NB4 (cell line): ENCODE measurements around the gene SPACA1.

ENCODE experiments used
- DNase-seq: peaks from one replicate; pipeline ENCODE4 v3.0.0; 2010; ENCODE audit warnings: low read depth
- H3K4me3 ChIP-seq: one replicate; pipeline ENCODE4 v1.5.1; 2011; ENCODE audit warnings: mild to moderate bottlenecking, low read depth, low read length, moderate library complexity
- CTCF ChIP-seq: IDR thresholded peaks from one replicate; pipeline ENCODE4 v1.5.1; 2012; ENCODE audit warnings: low read depth, low read length
- MYC ChIP-seq: IDR thresholded peaks from 2 replicates; pipeline ENCODE4 v1.6.1; 2011; ENCODE audit warnings: low read depth, low read length
- POLR2A ChIP-seq: IDR thresholded peaks from 2 replicates; pipeline ENCODE4 v1.6.1; 2011; ENCODE audit warnings: mild to moderate bottlenecking; ENCODE audit not compliant: insufficient read length; ENCODE audit errors: extremely low read depth
- TF ChIP-seq, protein P1 (sequence below): IDR thresholded peaks from 2 replicates; pipeline ENCODE4 v1.6.1; 2011; ENCODE audit warnings: low read depth, low read length

SPACA1 gene

DNA sequence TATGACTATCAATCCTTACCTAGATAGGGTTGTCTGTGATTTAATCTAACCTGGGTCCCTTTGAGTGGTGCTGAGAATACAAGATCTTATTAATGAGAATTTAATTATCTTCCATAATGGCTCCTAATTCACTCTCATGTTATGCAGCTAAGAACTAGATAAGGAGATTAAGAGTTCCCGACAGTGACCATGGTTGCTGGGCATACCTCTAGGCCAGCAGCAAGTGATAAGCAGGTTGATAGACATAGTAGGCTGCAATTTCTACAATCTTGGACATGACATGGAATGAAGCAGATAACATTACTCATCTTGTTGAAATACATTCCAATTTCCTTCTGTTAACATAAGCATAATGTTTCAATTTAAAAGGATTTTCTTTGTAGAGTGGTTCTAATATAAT lies 27.1 kb downstream of the SPACA1 start:
- TF ChIP-seq POLR2A (no peak), MYC (no peak), CTCF (no peak)
- TF ChIP-seq, protein P1, sequence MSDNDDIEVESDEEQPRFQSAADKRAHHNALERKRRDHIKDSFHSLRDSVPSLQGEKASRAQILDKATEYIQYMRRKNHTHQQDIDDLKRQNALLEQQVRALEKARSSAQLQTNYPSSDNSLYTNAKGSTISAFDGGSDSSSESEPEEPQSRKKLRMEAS, result no peak
- H3K4me3 ChIP-seq, result no peak overlapping the region
- DNase-seq, result no peak

GRCh38 chr6:88077305-88077704 lies 29.7 kb downstream of the SPACA1 start:
- no peak for DNase-seq

DNA sequence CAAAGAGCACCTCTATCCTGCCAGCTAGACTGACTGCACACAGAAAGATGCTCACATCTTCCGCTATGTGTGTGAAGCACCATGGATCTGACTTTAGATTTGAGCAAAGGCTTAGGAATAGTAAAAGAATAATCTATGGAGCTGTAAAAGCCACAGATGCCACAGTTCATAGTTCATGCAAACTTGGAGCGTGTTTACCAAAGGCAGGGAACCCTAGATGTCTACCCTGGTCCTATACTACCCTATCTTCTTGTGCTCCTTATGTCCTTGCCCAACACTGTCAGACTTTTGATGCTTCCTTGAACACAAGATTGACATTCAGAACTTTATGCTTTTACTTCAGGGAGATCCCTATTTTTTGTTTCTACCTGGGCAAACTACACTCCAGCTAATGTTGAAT lies 39.2 kb downstream of the SPACA1 start:
- H3K4me3 ChIP-seq, result no peak overlapping the region
- no peak for DNase-seq
- TF ChIP-seq, protein P1, result no peak
- TF ChIP-seq POLR2A, result no peak
- no peak for TF ChIP-seq CTCF
- TF ChIP-seq MYC, result no peak

More at GRCh38 chr6:88077305-88077704, 29.7 kb downstream of the SPACA1 start:
- TF ChIP-seq, protein P1, result no peak
- no peak for TF ChIP-seq POLR2A
- no peak for TF ChIP-seq CTCF
- TF ChIP-seq MYC, result no peak
- no peak overlapping the region for H3K4me3 ChIP-seq

GRCh38 chr6:88089708-88090107 lies 42.1 kb downstream of the SPACA1 start:
- DNase-seq, result no peak
- H3K4me3 ChIP-seq, result no peak overlapping the region
- TF ChIP-seq MYC (no peak), CTCF (no peak), POLR2A (no peak)
- TF ChIP-seq, protein P1, result no peak

GRCh38 chr6:88105741-88106340 lies 58.2 kb downstream of the SPACA1 start:
- TF ChIP-seq POLR2A, result no peak
- TF ChIP-seq, protein P1, result no peak
- no peak for TF ChIP-seq CTCF
- no peak for TF ChIP-seq MYC
- no peak overlapping the region for H3K4me3 ChIP-seq
- no peak for DNase-seq
